Astrocyte (in vitro differentiated cells and primary cell): Measurements from ENCODE around the gene FADS2. TPM values are rescaled to one million over a fixed set of nuclear protein-coding genes. Genes with fewer than 3 reads are reported as not detected.

Source experiments
- DNase-seq: peaks from one replicate; pipeline ENCODE4 v3.0.0-alpha.2; 2010; ENCODE audit warnings: low read depth
- FAIRE-seq: peaks from 2 replicates; lab custom pipeline; 2011; peaks lifted over from hg19 to GRCh38; lab: Jason Lieb, UNC
- H2AFZ ChIP-seq: 2 replicates; pipeline ENCODE4 v1.6.0; 2012; ENCODE audit warnings: low read depth, low read length, inconsistent platforms
- H3K27ac ChIP-seq: 2 replicates; pipeline ENCODE4 v1.5.1; 2011; ENCODE audit warnings: low read depth, low read length, inconsistent platforms
- H3K27me3 ChIP-seq: 2 replicates; pipeline ENCODE4 v1.6.0; 2011; ENCODE audit warnings: low read length, inconsistent platforms; ENCODE audit not compliant: insufficient read depth
- H3K36me3 ChIP-seq: 2 replicates; pipeline ENCODE4 v1.5.1; 2011; ENCODE audit warnings: low read length, inconsistent platforms; ENCODE audit not compliant: insufficient read depth
- H3K4me1 ChIP-seq: 2 replicates; pipeline ENCODE4 v1.5.1; 2011; ENCODE audit warnings: low read length, inconsistent platforms; ENCODE audit not compliant: insufficient read depth
- H3K4me2 ChIP-seq: 2 replicates; pipeline ENCODE4 v1.6.0; 2012; ENCODE audit warnings: low read length, inconsistent platforms
- H3K4me3 ChIP-seq: 2 replicates; pipeline ENCODE4 v1.5.1; 2011; ENCODE audit warnings: low read depth, mild to moderate bottlenecking, low read length, inconsistent platforms; ENCODE audit not compliant: insufficient read depth
- H3K79me2 ChIP-seq: 2 replicates; pipeline ENCODE4 v1.6.0; 2012; ENCODE audit warnings: mild to moderate bottlenecking, low read length, inconsistent platforms; ENCODE audit not compliant: insufficient read depth
- H3K9ac ChIP-seq: 2 replicates; pipeline ENCODE4 v1.6.0; 2012; ENCODE audit warnings: mild to moderate bottlenecking, low read length, inconsistent platforms
- H3K9me3 ChIP-seq: 2 replicates; pipeline ENCODE4 v1.5.1; 2012; ENCODE audit warnings: low read depth, mild to moderate bottlenecking, low read length, inconsistent platforms; ENCODE audit not compliant: insufficient read depth
- H4K20me1 ChIP-seq: 2 replicates; pipeline ENCODE4 v1.6.0; 2012; ENCODE audit warnings: low read length, inconsistent platforms; ENCODE audit not compliant: insufficient read depth
- H3K27ac Mint-ChIP-seq: one replicate; pipeline ENCODE4 v1.8.0; 2021; ENCODE audit warnings: mild to moderate bottlenecking, mixed read lengths; ENCODE audit not compliant: unreplicated experiment
- H3K27me3 Mint-ChIP-seq: one replicate; pipeline ENCODE4 v1.8.0; 2021; ENCODE audit warnings: low read depth, mixed read lengths; ENCODE audit not compliant: unreplicated experiment
- H3K36me3 Mint-ChIP-seq: one replicate; pipeline ENCODE4 v1.8.0; 2021; ENCODE audit warnings: low read depth, mixed read lengths; ENCODE audit not compliant: unreplicated experiment
- H3K4me1 Mint-ChIP-seq: one replicate; pipeline ENCODE4 v1.8.0; 2021; ENCODE audit warnings: low read depth, mixed read lengths; ENCODE audit not compliant: unreplicated experiment
- H3K4me3 Mint-ChIP-seq: one replicate; pipeline ENCODE4 v1.8.0; 2021; ENCODE audit warnings: mild to moderate bottlenecking, moderate library complexity, mixed read lengths; ENCODE audit not compliant: unreplicated experiment
- H3K9me3 Mint-ChIP-seq: one replicate; pipeline ENCODE4 v1.8.0; 2021; ENCODE audit warnings: mild to moderate bottlenecking, mixed read lengths; ENCODE audit not compliant: unreplicated experiment
- EZH2 ChIP-seq: IDR thresholded peaks from 2 replicates; pipeline ENCODE4 v1.6.1; 2012; ENCODE audit warnings: mild to moderate bottlenecking, low read length, inconsistent platforms; ENCODE audit not compliant: insufficient read depth
- total RNA-seq: library from RNA; stranded (reverse); gene quantifications from 2 replicates; pipeline ENCODE4 v1.2.1, GENCODE V29; 2021
- TF ChIP-seq, protein P1 (sequence below): IDR thresholded peaks from 2 replicates; pipeline ENCODE4 v1.5.1; 2011; ENCODE audit warnings: low read depth, mild to moderate bottlenecking, inconsistent platforms, low read length, moderate library complexity; ENCODE audit not compliant: insufficient read depth

Gene FADS2
- total RNA-seq, 1 donor from 2014 or later: 287 TPM

DNA sequence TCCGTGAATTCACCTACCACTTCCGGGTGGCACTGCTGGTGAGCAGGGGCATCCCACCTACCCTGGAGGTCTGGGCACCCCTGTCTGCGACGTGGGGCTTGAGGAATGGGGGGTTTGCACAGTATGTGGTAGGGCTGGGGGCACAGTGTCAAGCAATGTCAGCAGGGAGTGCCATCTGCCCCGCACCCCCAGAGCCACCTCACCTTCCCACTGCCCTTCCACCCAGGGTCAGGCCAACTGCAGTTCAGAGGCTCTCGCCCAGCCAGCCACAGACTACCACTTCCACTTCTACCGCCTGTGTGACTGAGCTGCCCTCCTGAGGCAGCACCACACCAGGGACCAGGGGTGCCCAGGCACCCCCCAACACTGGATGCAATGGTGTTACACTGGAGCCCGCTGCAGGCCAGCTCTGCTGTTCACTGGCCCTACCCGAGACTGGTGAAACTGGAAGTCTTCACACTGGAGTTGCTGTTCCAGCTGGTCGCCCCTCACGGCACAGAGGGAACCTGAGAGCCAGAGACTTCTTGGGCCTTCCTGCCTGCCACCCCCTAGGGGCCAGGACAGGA is 42.2 kb upstream of the FADS2 start:
- TF ChIP-seq EZH2: no peak
- TF ChIP-seq, protein P1, sequence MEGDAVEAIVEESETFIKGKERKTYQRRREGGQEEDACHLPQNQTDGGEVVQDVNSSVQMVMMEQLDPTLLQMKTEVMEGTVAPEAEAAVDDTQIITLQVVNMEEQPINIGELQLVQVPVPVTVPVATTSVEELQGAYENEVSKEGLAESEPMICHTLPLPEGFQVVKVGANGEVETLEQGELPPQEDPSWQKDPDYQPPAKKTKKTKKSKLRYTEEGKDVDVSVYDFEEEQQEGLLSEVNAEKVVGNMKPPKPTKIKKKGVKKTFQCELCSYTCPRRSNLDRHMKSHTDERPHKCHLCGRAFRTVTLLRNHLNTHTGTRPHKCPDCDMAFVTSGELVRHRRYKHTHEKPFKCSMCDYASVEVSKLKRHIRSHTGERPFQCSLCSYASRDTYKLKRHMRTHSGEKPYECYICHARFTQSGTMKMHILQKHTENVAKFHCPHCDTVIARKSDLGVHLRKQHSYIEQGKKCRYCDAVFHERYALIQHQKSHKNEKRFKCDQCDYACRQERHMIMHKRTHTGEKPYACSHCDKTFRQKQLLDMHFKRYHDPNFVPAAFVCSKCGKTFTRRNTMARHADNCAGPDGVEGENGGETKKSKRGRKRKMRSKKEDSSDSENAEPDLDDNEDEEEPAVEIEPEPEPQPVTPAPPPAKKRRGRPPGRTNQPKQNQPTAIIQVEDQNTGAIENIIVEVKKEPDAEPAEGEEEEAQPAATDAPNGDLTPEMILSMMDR: no peak
- Mint-ChIP-seq H3K9me3 (no peaks in the 10 kb centered on the region), H3K27ac (no peak overlapping the region), H3K4me3 (peak overlapping the region; percentile 45), H3K36me3 (peaks cover 24% of the 10 kb centered on the region), H3K27me3 (no peaks in the 10 kb centered on the region), H3K4me1 (peaks cover 26% of the 10 kb centered on the region)
- no peak overlapping the region for H3K4me3 ChIP-seq
- H3K27me3 ChIP-seq: no peaks in the 10 kb centered on the region
- no peak overlapping the region for H3K27ac ChIP-seq
- peaks cover 17% of the 10 kb centered on the region for H3K79me2 ChIP-seq
- no peak overlapping the region for H2AFZ ChIP-seq
- no peaks in the 10 kb centered on the region for H3K9me3 ChIP-seq
- H3K4me1 ChIP-seq: peaks cover 16% of the 10 kb centered on the region
- H3K9ac ChIP-seq: no peak overlapping the region
- H3K36me3 ChIP-seq: peaks cover 24% of the 10 kb centered on the region
- DNase-seq (no peak), FAIRE-seq (no peak)
- no peak overlapping the region for H3K4me2 ChIP-seq
- H4K20me1 ChIP-seq: peaks cover 35% of the 10 kb centered on the region

DNA sequence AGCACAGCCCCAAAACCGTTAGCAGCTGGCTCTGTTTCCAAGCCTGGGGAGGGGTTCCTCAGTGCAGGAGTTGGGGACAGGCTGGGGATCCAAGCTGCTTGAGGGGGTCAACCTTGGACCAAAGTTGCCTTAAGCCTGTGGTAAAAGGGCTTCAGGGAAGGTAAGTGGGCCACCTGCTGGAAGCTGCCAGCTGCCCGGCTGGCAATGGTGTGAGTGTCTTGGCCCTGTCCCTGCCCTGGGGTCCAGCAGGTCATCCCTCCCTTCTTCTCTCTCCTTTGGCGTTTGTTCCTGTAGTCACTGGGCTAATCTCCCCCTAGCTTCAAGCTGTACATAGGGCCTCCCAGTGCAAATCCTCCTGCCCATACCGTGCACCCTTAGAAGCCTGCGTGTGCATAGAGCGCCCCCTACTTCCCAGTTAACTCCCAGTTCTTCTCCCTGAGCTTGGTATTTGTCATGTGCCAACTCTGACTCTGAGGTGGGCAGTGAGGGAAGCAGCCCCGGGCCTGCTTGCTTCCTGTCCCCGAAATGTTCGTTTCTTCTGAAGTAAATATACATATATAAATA is 40.1 kb upstream of the FADS2 start:
- H3K9ac ChIP-seq: no peak overlapping the region
- H3K36me3 ChIP-seq: peaks cover 24% of the 10 kb centered on the region
- peak; percentile 26 for DNase-seq
- H3K4me3 ChIP-seq: no peak overlapping the region
- peaks cover 37% of the 10 kb centered on the region for H3K79me2 ChIP-seq
- Mint-ChIP-seq H3K36me3 (peaks cover 24% of the 10 kb centered on the region), H3K9me3 (no peaks in the 10 kb centered on the region), H3K27me3 (no peaks in the 10 kb centered on the region), H3K4me3 (no peak overlapping the region), H3K27ac (peak overlapping the region; percentile 26), H3K4me1 (peaks cover 22% of the 10 kb centered on the region)
- H3K4me2 ChIP-seq: no peak overlapping the region
- no peak for TF ChIP-seq EZH2
- TF ChIP-seq, protein P1: peak; percentile 59
- H3K27ac ChIP-seq: no peak overlapping the region
- H2AFZ ChIP-seq: no peak overlapping the region
- FAIRE-seq: no peak
- peaks cover 22% of the 10 kb centered on the region for H3K4me1 ChIP-seq
- no peaks in the 10 kb centered on the region for H3K27me3 ChIP-seq
- H3K9me3 ChIP-seq: no peaks in the 10 kb centered on the region
- H4K20me1 ChIP-seq: peaks cover 26% of the 10 kb centered on the region

DNA sequence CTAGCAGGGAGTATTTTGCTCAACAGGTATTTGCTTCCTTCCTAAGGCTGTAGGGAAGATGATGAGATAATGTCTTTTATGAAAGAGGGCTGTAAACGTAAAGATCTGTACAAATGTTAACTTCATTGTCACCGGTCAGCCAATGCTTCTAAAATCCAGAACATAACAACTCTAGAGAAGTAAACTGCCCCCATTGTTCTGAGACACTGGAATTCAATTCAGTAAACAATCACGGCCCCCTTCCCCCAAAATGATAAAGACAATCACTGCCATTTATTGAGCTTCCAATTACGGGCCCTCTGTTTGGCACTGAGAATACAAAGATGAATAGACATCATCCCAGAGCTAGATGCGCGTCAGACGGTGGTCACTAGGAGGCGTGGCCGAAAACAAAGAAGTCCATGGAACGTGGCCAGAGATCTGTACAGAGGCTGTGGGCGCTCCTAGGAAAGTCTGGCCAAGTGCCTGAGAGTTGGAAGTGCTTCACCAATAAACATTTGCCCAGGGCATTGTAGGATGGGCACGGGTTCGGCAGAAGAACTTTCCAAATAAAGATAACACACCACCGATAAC is 36.3 kb upstream of the FADS2 start:
- Mint-ChIP-seq H3K9me3 (no peaks in the 10 kb centered on the region), H3K4me1 (peaks cover 8% of the 10 kb centered on the region), H3K27me3 (no peaks in the 10 kb centered on the region), H3K4me3 (peak overlapping the region; percentile 94), H3K27ac (peak overlapping the region; percentile 99), H3K36me3 (peaks cover 13% of the 10 kb centered on the region)
- Histone ChIP-seq H3K27me3 (no peaks in the 10 kb centered on the region), H3K9me3 (no peaks in the 10 kb centered on the region), H3K4me1 (peaks cover 6% of the 10 kb centered on the region), H3K9ac (peak overlapping the region; percentile 99), H3K27ac (peak overlapping the region; percentile 100), H3K4me3 (peak overlapping the region; percentile 88), H3K4me2 (peak overlapping the region; percentile 94), H4K20me1 (peaks cover 17% of the 10 kb centered on the region), H2AFZ (peak overlapping the region; percentile 96), H3K79me2 (peaks cover 74% of the 10 kb centered on the region), H3K36me3 (peaks cover 18% of the 10 kb centered on the region)
- no peak for FAIRE-seq
- DNase-seq: peak; percentile 86
- TF ChIP-seq, protein P1: no peak
- no peak for TF ChIP-seq EZH2
